Adrenal gland (tissue), 12 donors: ENCODE measurements around the gene ATP1B2. TPM values are rescaled to one million over a fixed set of nuclear protein-coding genes. Genes with fewer than 3 reads are reported as not detected.

Experiments used
- DNase-seq, 7 donors: peaks; one replicate each; pipeline ENCODE4 v3.0.0-alpha.2; 2019 to 2020
- H3K27ac ChIP-seq, 5 donors: fragments of 200-600 bp; sonication (generic) in 4 of 5; 1 replicate in 3 of 5; 2 replicates in 2 of 5; pipeline versions ENCODE4 v1.5.1 to v1.8.0; 2016 to 2020; ENCODE audit warnings: mild to moderate bottlenecking in 1 of 5
- H3K27me3 ChIP-seq: fragments of 200-600 bp; 2 replicates; pipeline ENCODE4 v1.8.0; 2021
- H3K36me3 ChIP-seq, 2 donors: fragments of 200-600 bp; replicated peaks in 1 of 2; 1 replicate in 1 of 2; 2 replicates in 1 of 2; pipeline versions ENCODE4 v1.5.1 to v1.8.0; 2018 to 2022
- H3K4me1 ChIP-seq, 2 donors: fragments of 200-600 bp; replicated peaks in 1 of 2; 1 replicate in 1 of 2; 2 replicates in 1 of 2; pipeline versions ENCODE4 v1.5.1 to v1.8.0; 2018 to 2021
- H3K4me3 ChIP-seq, 4 donors: fragments of 200-600 bp; sonication (generic) in 3 of 4; one replicate each; pipeline ENCODE4 v1.5.1; 2016 to 2018
- H3K9me3 ChIP-seq, 3 donors: fragments of 200-600 bp; sonication (generic) in 1 of 3; replicated peaks in 1 of 3; 1 replicate in 2 of 3; 2 replicates in 1 of 3; pipeline versions ENCODE4 v1.5.1 to v1.8.0; 2016 to 2021
- POLR2A ChIP-seq, 2 donors: fragments of 450-650 bp; IDR thresholded peaks; one replicate each; pipeline ENCODE4 v1.6.1; 2017; ENCODE audit warnings: antibody characterized with exemption in 2 of 2, mild to moderate bottlenecking in 2 of 2, moderate library complexity in 1 of 2
- WGBS, 4 donors: extraction: QIAGEN DNeasy Blood & Tissue Kit in 2 of 4; methylation state at CpG; one replicate each; pipeline versions ENCODE4 v1.1.5 to v1.1.7; 2013 to 2017; 5-methylcytosine and 5-hydroxymethylcytosine counted together
- intact Hi-C, 2 donors: fragments of 100-400 bp; cut with DNase I; formaldehyde crosslinking; loops; one replicate each; pipeline versions ENCODE4 v1.14.1 to v1.15.0; 2022 to 2023
- polyA plus RNA-seq, 3 donors: library from polyadenylated mRNA; stranded (reverse); fragments of 200-250 nt in 2 of 3; fragments of 350-450 nt in 1 of 3; fragmentation: Illumina TruSeq in 1 of 3; extraction: RNeasy Lipid Tissue Mini Kit (QIAGEN cat#74804) in 1 of 3; gene quantifications; one replicate each; pipeline ENCODE4 v1.2.3, GENCODE V29; 2013 to 2014
- total RNA-seq, 9 donors: library from RNA; depleted of rRNA in 4 of 9; stranded (reverse); fragments of >200 nt in 4 of 9; fragments of 120-200 nt in 1 of 9; fragmentation: NEBNext Ultra II Directional in 1 of 9; extraction: Animal tissue kit (Norgen Biotek cat#: 25700) in 1 of 9; gene quantifications; one replicate each; pipeline versions ENCODE4 v1.1.0 to v1.2.4, GENCODE V29; 2013 to 2023
- TF ChIP-seq, protein P1 (sequence below), 6 experiments: fragments of 450-650 bp in 4 of 6; fragments of 200-600 bp in 2 of 6; sonication (generic) in 1 of 6; IDR thresholded peaks; 1 replicate in 5 of 6; 2 replicates in 1 of 6; pipeline versions ENCODE4 v1.5.1 to v1.8.0; 2016 to 2021; ENCODE audit warnings: antibody characterized with exemption in 6 of 6, mild to moderate bottlenecking in 2 of 6, moderate library complexity in 1 of 6
- donor health status: healthy with polysubstance abuse.
- donor health status: Bipolar disorder and iron deficiency.
- donor health status: DM: yes; HTN: yes; CAD: no.
- donor health status: DM: no; HTN: no; CAD: no.
- donor health status: DM: no; HTN: no; CAD: no.
- donor health status: DM: yes; HTN: yes; CAD: no.

The ATP1B2 gene
- total and polyA plus RNA-seq, 12 donors: 1.2 to 32.6 (median 8.9) TPM

- intact Hi-C loops: no loop called here
- Histone ChIP-seq H3K27me3 (no peaks in the 10 kb centered on the region), H3K9me3 (no peaks in the 10 kb centered on the region), H3K36me3 (no peaks in the 10 kb centered on the region), H3K4me1 (peaks cover 17 to 19% of the 10 kb centered on the region in 2 donors), H3K27ac (no peak overlapping the region), H3K4me3 (no peak overlapping the region)
- no peak for TF ChIP-seq POLR2A (IDR thresholded peaks at IDR 0.05)
- WGBS, 4 donors: 67 to 71% (median 69%) methylated on average over 4 of the region's 4 CpGs
- DNase-seq: no peak
Observed at GRCh38 chr17:7647018-7647417, 3.7 kb upstream of the ATP1B2 start.

DNA sequence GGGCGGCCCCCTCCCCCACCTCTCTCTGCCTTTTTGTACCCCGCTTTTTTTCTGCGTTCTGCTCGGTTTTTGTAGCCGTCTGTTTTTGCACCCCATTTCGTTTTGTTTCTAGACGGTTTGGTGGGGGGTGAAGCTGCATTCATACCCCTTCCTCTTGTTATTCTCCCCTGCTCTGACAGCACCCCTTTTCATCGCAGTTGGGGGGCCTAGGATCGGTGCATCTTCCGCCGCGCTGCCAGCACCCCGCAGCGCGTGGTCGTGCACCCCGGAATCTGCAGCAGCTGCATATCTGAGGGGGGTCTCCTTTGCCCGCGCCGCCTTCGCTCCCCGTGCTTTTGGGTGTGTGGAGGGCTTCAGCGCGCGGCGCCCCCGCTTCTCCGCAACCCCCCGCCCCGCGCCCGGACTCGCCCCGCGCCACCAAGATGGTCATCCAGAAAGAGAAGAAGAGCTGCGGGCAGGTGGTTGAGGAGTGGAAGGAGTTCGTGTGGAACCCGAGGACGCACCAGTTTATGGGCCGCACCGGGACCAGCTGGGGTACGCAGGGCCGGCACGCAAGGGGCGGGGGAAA is 455 bp downstream of the ATP1B2 start:
- H3K27ac ChIP-seq: peak overlapping the region in 2 of 5 donors; percentile 56 to 57
- no peaks in the 10 kb centered on the region for H3K27me3 ChIP-seq
- H3K4me1 ChIP-seq: peaks cover 17 to 19% of the 10 kb centered on the region in 2 donors
- 1% methylated on average over 12 to 45 of the region's 45 CpGs for WGBS, 4 donors
- TF ChIP-seq POLR2A (IDR thresholded peaks at IDR 0.05): no peak
- TF ChIP-seq, protein P1, sequence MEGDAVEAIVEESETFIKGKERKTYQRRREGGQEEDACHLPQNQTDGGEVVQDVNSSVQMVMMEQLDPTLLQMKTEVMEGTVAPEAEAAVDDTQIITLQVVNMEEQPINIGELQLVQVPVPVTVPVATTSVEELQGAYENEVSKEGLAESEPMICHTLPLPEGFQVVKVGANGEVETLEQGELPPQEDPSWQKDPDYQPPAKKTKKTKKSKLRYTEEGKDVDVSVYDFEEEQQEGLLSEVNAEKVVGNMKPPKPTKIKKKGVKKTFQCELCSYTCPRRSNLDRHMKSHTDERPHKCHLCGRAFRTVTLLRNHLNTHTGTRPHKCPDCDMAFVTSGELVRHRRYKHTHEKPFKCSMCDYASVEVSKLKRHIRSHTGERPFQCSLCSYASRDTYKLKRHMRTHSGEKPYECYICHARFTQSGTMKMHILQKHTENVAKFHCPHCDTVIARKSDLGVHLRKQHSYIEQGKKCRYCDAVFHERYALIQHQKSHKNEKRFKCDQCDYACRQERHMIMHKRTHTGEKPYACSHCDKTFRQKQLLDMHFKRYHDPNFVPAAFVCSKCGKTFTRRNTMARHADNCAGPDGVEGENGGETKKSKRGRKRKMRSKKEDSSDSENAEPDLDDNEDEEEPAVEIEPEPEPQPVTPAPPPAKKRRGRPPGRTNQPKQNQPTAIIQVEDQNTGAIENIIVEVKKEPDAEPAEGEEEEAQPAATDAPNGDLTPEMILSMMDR (IDR thresholded peaks at IDR 0.05): no peak
- intact Hi-C loops: no loop called here
- DNase-seq: no peak
- H3K9me3 ChIP-seq: no peaks in the 10 kb centered on the region
- peak overlapping the region in 2 of 4 donors; percentile 30 to 61 for H3K4me3 ChIP-seq
- no peaks in the 10 kb centered on the region for H3K36me3 ChIP-seq

- intact Hi-C loops: no loop called here
- peak in 1 of 7 donors; percentile 23 for DNase-seq
- Histone ChIP-seq H3K27me3 (no peaks in the 10 kb centered on the region), H3K36me3 (no peaks in the 10 kb centered on the region), H3K9me3 (no peaks in the 10 kb centered on the region), H3K4me3 (peak overlapping the region in 2 of 4 donors; percentile 30 to 61), H3K4me1 (peaks cover 17 to 24% of the 10 kb centered on the region in 2 donors), H3K27ac (peak overlapping the region in 2 of 5 donors; percentile 56 to 57)
- WGBS, 4 donors: 0 to 6% (median 4%) methylated on average over 9 to 54 of the region's 54 CpGs
- TF ChIP-seq, protein P1 (IDR thresholded peaks at IDR 0.05): no peak
- TF ChIP-seq POLR2A (IDR thresholded peaks at IDR 0.05): no peak
Observed at GRCh38 chr17:7651665-7652387, 1.1 kb downstream of the ATP1B2 start.

DNA sequence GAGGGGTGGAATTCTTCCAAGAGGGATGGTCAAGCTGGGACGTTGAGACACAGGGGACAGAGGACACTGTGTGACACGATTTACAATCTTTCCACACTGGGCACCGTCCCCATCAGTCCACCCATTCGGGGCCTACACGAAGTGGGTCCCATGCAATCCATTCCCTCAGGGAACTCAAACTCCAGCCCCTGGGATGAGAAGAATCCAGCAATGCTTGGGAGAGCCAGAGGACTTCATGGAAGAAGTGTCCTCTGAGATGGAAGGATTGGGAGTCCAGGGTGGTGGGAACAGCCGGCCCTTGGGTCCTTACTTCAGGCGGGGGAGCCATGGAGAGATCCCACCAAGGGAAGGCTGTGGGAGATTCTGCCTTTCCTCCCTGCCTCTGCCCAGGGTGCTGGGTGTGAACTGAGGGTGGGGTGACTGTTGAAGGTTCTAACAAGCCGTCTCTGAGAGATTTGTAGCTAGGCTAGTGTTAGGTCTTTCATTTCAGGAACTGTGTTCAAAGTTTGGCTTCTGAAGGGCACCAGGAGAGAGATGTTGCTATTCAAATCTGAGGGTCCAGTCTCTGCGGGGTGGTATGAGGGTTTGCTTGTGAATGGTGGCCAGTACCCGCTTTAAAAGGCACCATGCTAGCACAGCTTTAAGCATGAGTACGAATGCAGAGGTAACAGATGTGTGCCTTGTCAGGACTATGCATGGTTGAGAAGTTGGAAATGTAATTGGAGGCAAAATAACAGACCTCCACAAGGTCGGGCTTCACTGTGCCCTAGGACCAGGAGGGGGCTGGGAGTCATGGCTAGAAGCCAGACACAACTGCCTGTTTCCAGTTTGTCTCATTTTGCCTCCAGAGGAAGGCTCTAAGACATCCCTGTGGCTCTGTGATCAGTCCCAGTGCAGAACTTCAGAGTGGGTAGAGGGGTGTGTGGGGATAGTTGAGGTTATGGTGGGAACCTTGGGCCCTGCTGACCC is 1.9 kb downstream of the ATP1B2 start:
- DNase-seq: no peak
- Histone ChIP-seq H3K4me3 (no peak overlapping the region), H3K9me3 (no peaks in the 10 kb centered on the region), H3K27me3 (no peaks in the 10 kb centered on the region), H3K36me3 (no peaks in the 10 kb centered on the region), H3K27ac (peak overlapping the region in 2 of 5 donors; percentile 56 to 57), H3K4me1 (peaks cover 23 to 30% of the 10 kb centered on the region in 2 donors)
- intact Hi-C loops: no loop called here
- WGBS, 4 donors: 64 to 76% (median 66%) methylated on average over 6 to 12 of the region's 12 CpGs
- TF ChIP-seq POLR2A (IDR thresholded peaks at IDR 0.05): no peak
- TF ChIP-seq, protein P1 (IDR thresholded peaks at IDR 0.05): no peak
